B cell (primary cell): ENCODE results near the gene PIAS3.

Source experiments
- CTCF ChIP-seq: fragments of 200-600 bp; IDR thresholded peaks from one replicate; pipeline ENCODE4 v1.8.0; 2022; ENCODE audit warnings: antibody characterized with exemption, mild to moderate bottlenecking
- EZH2 ChIP-seq: IDR thresholded peaks from 2 replicates; pipeline ENCODE4 v1.6.1; 2012; ENCODE audit warnings: borderline replicate concordance, low read depth, mild to moderate bottlenecking, moderate library complexity, low read length; ENCODE audit not compliant: insufficient read depth, poor library complexity, severe bottlenecking

DNA sequence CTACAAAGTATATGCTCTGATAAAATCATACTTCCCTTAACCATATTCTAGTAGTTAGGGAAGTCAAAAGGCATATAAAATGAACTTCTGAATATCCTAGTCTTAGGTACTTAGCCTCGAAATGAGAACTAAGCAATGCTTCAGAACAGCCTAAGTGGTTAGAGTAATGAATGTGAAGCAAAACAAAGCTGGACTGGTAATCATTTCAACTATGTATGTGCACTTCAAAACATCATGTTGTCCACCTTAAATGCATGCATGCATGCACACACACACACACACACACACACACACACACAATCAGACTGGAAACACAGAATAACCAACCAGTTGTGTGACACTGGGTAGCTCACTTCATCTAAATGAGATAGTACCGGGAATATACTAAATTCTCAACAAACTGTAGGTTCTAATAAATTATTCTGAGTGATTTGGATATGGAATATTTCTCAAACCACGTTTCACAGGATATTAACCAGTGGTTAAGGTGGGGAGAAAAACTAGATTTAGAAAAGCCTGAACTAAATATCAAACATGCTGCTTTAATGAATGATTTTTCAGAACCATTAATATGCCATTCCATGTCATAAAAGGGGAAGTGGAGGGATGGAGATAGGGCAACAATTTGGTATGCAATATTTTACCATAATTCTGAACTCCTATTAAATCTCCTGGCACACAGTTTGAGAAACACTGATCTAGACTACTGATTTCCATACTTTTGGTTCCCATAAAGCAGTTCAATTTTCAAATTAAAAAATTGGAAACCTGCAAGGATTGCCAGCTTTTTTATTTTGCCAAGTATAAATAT lies 54.4 kb downstream of the PIAS3 start:
- TF ChIP-seq CTCF (no peak), EZH2 (no peak)
